ENCODE results near the gene S100Z. TPM values are rescaled to one million over a fixed set of nuclear protein-coding genes. Genes with fewer than 3 reads are reported as not detected.
"Not testable (repeated sequence)": the region's sequence is repeated elsewhere in the genome, so short reads cannot be mapped to it uniquely, and the experiment has no call there.

S100Z gene
- total and polyA plus RNA-seq, 2 donors (not counting 1 experiment from before 2014, with no cell fraction given): 1.0 to 2.4 TPM

DNA sequence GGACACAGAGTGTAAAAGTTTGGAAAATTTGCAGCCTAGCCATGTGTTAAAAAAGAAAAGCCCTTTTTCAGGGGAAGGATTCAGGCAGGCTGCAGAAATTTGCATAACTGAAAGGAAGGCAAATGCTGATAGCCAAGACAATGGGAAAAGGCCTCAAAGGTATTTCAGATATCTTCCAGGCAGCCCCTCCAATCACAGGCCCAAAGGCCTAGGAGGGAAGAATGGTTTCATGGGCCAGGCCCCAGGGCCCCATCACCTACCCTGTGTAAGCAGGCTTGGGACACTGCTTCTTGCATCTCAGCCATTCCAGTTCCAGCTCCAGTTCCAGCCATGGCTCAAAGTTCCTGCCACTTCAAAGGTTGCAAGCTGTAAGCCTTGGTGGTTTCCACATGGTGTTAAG, 4.8 kb downstream of the S100Z start:
- H3K4me1 Mint-ChIP-seq: peaks cover 44% of the 10 kb centered on the region
- peaks cover 36 to 47% of the 10 kb centered on the region in 2 donors for H3K4me1 ChIP-seq (ENCODE audit: control insufficient read depth in 2 of 2, insufficient read depth in 2 of 2, low read length in 2 of 2)

DNA sequence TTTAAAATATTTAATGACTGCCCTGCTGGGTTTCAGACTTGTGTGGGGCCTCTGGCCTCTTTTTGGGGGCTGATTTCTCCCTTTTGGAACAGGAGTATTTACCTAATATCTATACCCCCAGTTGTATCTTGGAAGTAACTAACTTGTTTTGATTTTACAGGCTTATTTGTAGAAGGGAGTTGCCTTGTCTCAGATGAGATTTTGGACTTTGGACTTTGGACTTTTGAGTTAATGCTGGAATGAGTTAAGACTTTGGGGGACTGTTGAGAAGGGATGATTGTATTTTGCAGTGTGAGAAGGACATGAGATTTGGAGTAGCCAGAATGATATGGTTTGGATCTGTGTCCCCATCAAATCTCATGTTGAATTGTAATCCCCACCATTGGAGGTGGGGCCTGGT, 5.7 kb downstream of the S100Z start:
- intact Hi-C loops (cut with micrococcal nuclease); H4K20me1 ChIP-seq (ENCODE audit: control insufficient read depth, insufficient read depth, low read length, poor library complexity, severe bottlenecking); H3K36me3 ChIP-seq (replicated peaks in 1 of 2; ENCODE audit: control extremely low read depth in 1 of 2, control insufficient read depth in 1 of 2, extremely low read depth in 1 of 2, insufficient read depth in 2 of 2, low read length in 1 of 2); H3K27me3 ChIP-seq (replicated peaks in 1 of 4; ENCODE audit: control extremely low read depth in 1 of 4, control insufficient read depth in 3 of 4, insufficient read depth in 4 of 4, low read length in 3 of 4); DNase-seq; H3K9ac ChIP-seq (ENCODE audit: low read length); H3K79me2 ChIP-seq (ENCODE audit: control insufficient read depth, insufficient read depth, low read length); H3K27me3 Mint-ChIP-seq; ATAC-seq (ENCODE audit: low read depth); H3K4me2 ChIP-seq (replicated peaks; ENCODE audit: low read depth, low read length, poor library complexity, severe bottlenecking); H3K9me3 Mint-ChIP-seq (ENCODE audit: insufficient read depth); H3K9me3 ChIP-seq (ENCODE audit: control extremely low read depth in 1 of 3, control insufficient read depth in 2 of 3, insufficient read depth in 1 of 3, low read length in 2 of 3); H3K4me3 ChIP-seq (ENCODE audit: control extremely low read depth in 1 of 5, extremely low read depth in 1 of 5, insufficient read depth in 1 of 5, low read depth in 2 of 5, low read length in 4 of 5): not testable (repeated sequence)
- ChIA-PET CTCF (interaction anchor here (1.3 kb wide), 1 partner anchor 15 kb away, joined by 5 read pairs; no protein-coding TSS in a partner anchor), POLR2A (interaction anchor here (0.8 kb wide), 1 partner anchor 230 kb away, joined by 3 read pairs; no protein-coding TSS in a partner anchor)
- H2AFZ ChIP-seq (ENCODE audit: insufficient read depth, low read depth, low read length, poor library complexity, severe bottlenecking): peak overlapping the region; percentile 70
- H3K4me1 Mint-ChIP-seq: peaks cover 37% of the 10 kb centered on the region
- peak overlapping the region; percentile 23 for H3K4me3 Mint-ChIP-seq
- peaks cover 32 to 39% of the 10 kb centered on the region in 2 donors for H3K4me1 ChIP-seq (ENCODE audit: control insufficient read depth in 2 of 2, insufficient read depth in 2 of 2, low read length in 2 of 2)
- H3K27ac ChIP-seq (ENCODE audit: low read length in 2 of 2): peak overlapping the region in 1 of 2 donors; percentile 32
- H3K27ac Mint-ChIP-seq: peak overlapping the region; percentile 63

More for the DNA sequence above, 4.8 kb downstream of the S100Z start:
- H3K4me3 ChIP-seq (ENCODE audit: control extremely low read depth in 1 of 5, extremely low read depth in 1 of 5, insufficient read depth in 1 of 5, low read depth in 2 of 5, low read length in 4 of 5): no peak overlapping the region
- ChIA-PET POLR2A (no interaction called here), CTCF (no interaction called here)
- Mint-ChIP-seq H3K27me3 (no peaks in the 10 kb centered on the region), H3K27ac (no peak overlapping the region), H3K4me3 (no peak overlapping the region), H3K9me3 (ENCODE audit: insufficient read depth) (peaks cover 2% of the 10 kb centered on the region)
- DNase-seq (no peak), ATAC-seq (ENCODE audit: low read depth) (no peak)
- H3K9me3 ChIP-seq (ENCODE audit: control extremely low read depth in 1 of 3, control insufficient read depth in 2 of 3, insufficient read depth in 1 of 3, low read length in 2 of 3): peaks cover 0 to 9% (median 0%) of the 10 kb centered on the region in 3 donors
- H3K36me3 ChIP-seq (replicated peaks in 1 of 2; ENCODE audit: control extremely low read depth in 1 of 2, control insufficient read depth in 1 of 2, extremely low read depth in 1 of 2, insufficient read depth in 2 of 2, low read length in 1 of 2): no peaks in the 10 kb centered on the region
- no peaks in the 10 kb centered on the region for H3K27me3 ChIP-seq (replicated peaks in 1 of 4; ENCODE audit: control extremely low read depth in 1 of 4, control insufficient read depth in 3 of 4, insufficient read depth in 4 of 4, low read length in 3 of 4)
- H3K9ac ChIP-seq (ENCODE audit: low read length): no peak overlapping the region
- H2AFZ ChIP-seq (ENCODE audit: insufficient read depth, low read depth, low read length, poor library complexity, severe bottlenecking): no peak overlapping the region
- TF ChIP-seq EZH2 (IDR thresholded peaks at IDR 0.05; ENCODE audit: borderline replicate concordance, insufficient read depth, low read depth, low read length, poor library complexity, severe bottlenecking): no peak
- TF ChIP-seq, protein P1, sequence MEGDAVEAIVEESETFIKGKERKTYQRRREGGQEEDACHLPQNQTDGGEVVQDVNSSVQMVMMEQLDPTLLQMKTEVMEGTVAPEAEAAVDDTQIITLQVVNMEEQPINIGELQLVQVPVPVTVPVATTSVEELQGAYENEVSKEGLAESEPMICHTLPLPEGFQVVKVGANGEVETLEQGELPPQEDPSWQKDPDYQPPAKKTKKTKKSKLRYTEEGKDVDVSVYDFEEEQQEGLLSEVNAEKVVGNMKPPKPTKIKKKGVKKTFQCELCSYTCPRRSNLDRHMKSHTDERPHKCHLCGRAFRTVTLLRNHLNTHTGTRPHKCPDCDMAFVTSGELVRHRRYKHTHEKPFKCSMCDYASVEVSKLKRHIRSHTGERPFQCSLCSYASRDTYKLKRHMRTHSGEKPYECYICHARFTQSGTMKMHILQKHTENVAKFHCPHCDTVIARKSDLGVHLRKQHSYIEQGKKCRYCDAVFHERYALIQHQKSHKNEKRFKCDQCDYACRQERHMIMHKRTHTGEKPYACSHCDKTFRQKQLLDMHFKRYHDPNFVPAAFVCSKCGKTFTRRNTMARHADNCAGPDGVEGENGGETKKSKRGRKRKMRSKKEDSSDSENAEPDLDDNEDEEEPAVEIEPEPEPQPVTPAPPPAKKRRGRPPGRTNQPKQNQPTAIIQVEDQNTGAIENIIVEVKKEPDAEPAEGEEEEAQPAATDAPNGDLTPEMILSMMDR (IDR thresholded peaks at IDR 0.05): no peak
- no peak overlapping the region for H3K27ac ChIP-seq (ENCODE audit: low read length in 2 of 2)
- intact Hi-C loops (cut with micrococcal nuclease): no loop called here
- H3K79me2 ChIP-seq (ENCODE audit: control insufficient read depth, insufficient read depth, low read length): no peaks in the 10 kb centered on the region
- H4K20me1 ChIP-seq (ENCODE audit: control insufficient read depth, insufficient read depth, low read length, poor library complexity, severe bottlenecking): no peaks in the 10 kb centered on the region
- H3K4me2 ChIP-seq (replicated peaks; ENCODE audit: low read depth, low read length, poor library complexity, severe bottlenecking): no peak overlapping the region
